ENCODE results near the gene DUS2.
A peak's percentile ranks its signal among the peaks of the same experiment; 100 is the strongest.
"Not testable (repeated sequence)": the region's sequence is repeated elsewhere in the genome, so short reads cannot be mapped to it uniquely, and the experiment has no call there.

The DUS2 gene

GRCh38 chr16:68022728-68023537 is at the start of gene DUS2, which contains the start of gene DDX28:
Gene DUS2, plus strand, starts transcription at chr16:68023284. Its CDS starts 14,740 bp downstream, at chr16:68038024.
Gene DDX28, minus strand, starts transcription at chr16:68023232. Its CDS starts 30 bp downstream, at chr16:68023202.
- peak; percentile 86 for DNase-seq (ENCODE audit: low spot score)

- DNase-seq (ENCODE audit: low spot score) = no peak
Measured at GRCh38 chr16:67975321-67976105, 47.6 kb upstream of the DUS2 start.

- DNase-seq (ENCODE audit: low spot score) = no peak
Measured at GRCh38 chr16:67976205-67976604, 46.9 kb upstream of the DUS2 start.

- no peak for DNase-seq (ENCODE audit: low spot score)
Measured at GRCh38 chr16:67977005-67977404, 46.1 kb upstream of the DUS2 start.

- no peak for DNase-seq (ENCODE audit: low spot score)
Measured at GRCh38 chr16:67977469-67978227, 45.4 kb upstream of the DUS2 start.

- DNase-seq (ENCODE audit: low spot score) = no peak
Measured at GRCh38 chr16:67979955-67980678, 43.0 kb upstream of the DUS2 start, which contains the start of gene DPEP3. Gene DPEP3, minus strand, starts transcription at chr16:67980499. Its CDS starts 119 bp downstream, at chr16:67980380.

GRCh38 chr16:67982011-67982696 is 40.9 kb upstream of the DUS2 start:
- DNase-seq (ENCODE audit: low spot score) = no peak

GRCh38 chr16:67986949-67987348 is 36.1 kb upstream of the DUS2 start:
- DNase-seq (ENCODE audit: low spot score) = no peak

GRCh38 chr16:67987460-67988160 is 35.5 kb upstream of the DUS2 start:
- DNase-seq (ENCODE audit: low spot score) = no peak

GRCh38 chr16:67988675-67989074 is 34.4 kb upstream of the DUS2 start:
- DNase-seq (ENCODE audit: low spot score) = no peak

GRCh38 chr16:67989322-67990017 is 33.6 kb upstream of the DUS2 start:
- DNase-seq (ENCODE audit: low spot score) = no peak

GRCh38 chr16:67990018-67990386 is 33.1 kb upstream of the DUS2 start:
- DNase-seq (ENCODE audit: low spot score) = no peak

GRCh38 chr16:67992661-67993206 is 30.4 kb upstream of the DUS2 start:
- DNase-seq (ENCODE audit: low spot score) = no peak

GRCh38 chr16:67993207-67994039 is 29.7 kb upstream of the DUS2 start:
- peak; percentile 47 for DNase-seq (ENCODE audit: low spot score)

- not testable (repeated sequence) for DNase-seq (ENCODE audit: low spot score)
Measured at GRCh38 chr16:67994040-67994408, 29.1 kb upstream of the DUS2 start.

GRCh38 chr16:67995423-67995822 is 27.7 kb upstream of the DUS2 start:
- no peak for DNase-seq (ENCODE audit: low spot score)

- DNase-seq (ENCODE audit: low spot score) = no peak
Measured at GRCh38 chr16:67996666-67997065, 26.4 kb upstream of the DUS2 start.

- DNase-seq (ENCODE audit: low spot score) = not testable (repeated sequence)
Measured at GRCh38 chr16:67998231-67998778, 24.8 kb upstream of the DUS2 start.

All from pons (tissue), 1 donor.